Ovary (tissue), 9 donors: ENCODE results near the gene CEP152. TPM values are rescaled to one million over a fixed set of nuclear protein-coding genes. Genes with fewer than 3 reads are reported as not detected.

Experiments used
- DNase-seq, 5 donors: peaks; one replicate each; pipeline ENCODE4 v3.0.0-alpha.2; 2019 to 2020
- H3K27ac ChIP-seq, 2 donors: fragments of 200-600 bp; one replicate each; pipeline versions ENCODE4 v1.5.1 to v1.8.0; 2019 to 2022
- H3K27me3 ChIP-seq: fragments of 200-600 bp; one replicate; pipeline ENCODE4 v1.8.0; 2022
- H3K36me3 ChIP-seq: fragments of 200-600 bp; sonication (generic); one replicate; pipeline ENCODE4 v1.5.1; 2019
- H3K4me1 ChIP-seq: one replicate; pipeline ENCODE4 v1.8.1; 2013; ENCODE audit warnings: mild to moderate bottlenecking, moderate library complexity; ENCODE audit not compliant: insufficient read depth
- H3K4me3 ChIP-seq: fragments of 200-600 bp; sonication (generic); one replicate; pipeline ENCODE4 v1.5.1; 2017
- H3K9me3 ChIP-seq, 2 donors: fragments of 200-600 bp in 1 of 2; sonication (generic) in 1 of 2; one replicate each; pipeline versions ENCODE4 v1.5.1 to v1.8.1; 2013 to 2019; ENCODE audit warnings: mild to moderate bottlenecking in 1 of 2, moderate library complexity in 1 of 2
- CTCF ChIP-seq, 3 donors: fragments of 450-650 bp in 2 of 3; fragments of 200-600 bp in 1 of 3; IDR thresholded peaks; one replicate each; pipeline versions ENCODE4 v1.5.1 to v1.8.0; 2016 to 2022; ENCODE audit warnings: antibody characterized with exemption in 3 of 3, mild to moderate bottlenecking in 1 of 3
- EP300 ChIP-seq: sonication (generic); formaldehyde crosslinking; IDR thresholded peaks from one replicate; pipeline ENCODE4 v1.6.1; 2017; ENCODE audit warnings: antibody characterized with exemption
- POLR2A ChIP-seq: fragments of 450-650 bp; IDR thresholded peaks from one replicate; pipeline ENCODE4 v1.6.1; 2017; ENCODE audit warnings: antibody characterized with exemption, mild to moderate bottlenecking, moderate library complexity
- WGBS, 3 donors: extraction: QIAGEN DNeasy Blood & Tissue Kit in 1 of 3; methylation state at CpG; one replicate each; pipeline versions ENCODE4 v1.1.5 to v1.1.7; 2013 to 2017; 5-methylcytosine and 5-hydroxymethylcytosine counted together
- intact Hi-C, 4 donors: fragments of 100-400 bp; cut with DNase I; formaldehyde crosslinking; loops; one replicate each; pipeline versions ENCODE4 v1.11.0 to v1.15.1; 2022 to 2023
- polyA plus RNA-seq, 2 donors: library from polyadenylated mRNA; stranded (reverse); fragments of 200-250 nt in 1 of 2; fragments of 350-450 nt in 1 of 2; fragmentation: Illumina TruSeq in 1 of 2; extraction: RNeasy Lipid Tissue Mini Kit (QIAGEN cat#74804) in 1 of 2; gene quantifications; one replicate each; pipeline ENCODE4 v1.2.3, GENCODE V29; 2013 to 2014
- total RNA-seq, 7 donors: library from RNA; depleted of rRNA in 2 of 7; stranded (reverse); fragments of >200 nt in 2 of 7; fragmentation: NEBNext Ultra II Directional in 3 of 7; extraction: Animal tissue kit (Norgen Biotek cat#: 25700) in 3 of 7; gene quantifications; one replicate each; pipeline versions ENCODE4 v1.1.0 to v1.2.4, GENCODE V29; 2016 to 2023
- donor health status: DM: no; HTN: no; CAD: no; lungs with moderate emphysema.
- donor health status: DM: no; HTN: no; CAD: no.
- donor health status: Bipolar disorder and iron deficiency.
- donor health status: DM: yes; HTN: yes; CAD: no.
- donor health status: DM: no; HTN: no; CAD: no.
- donor health status: DM: yes; HTN: yes; CAD: no.

The CEP152 gene
- total and polyA plus RNA-seq, 9 donors, result 1.4 to 3.7 (median 2.2) TPM

GRCh38 chr15:48800811-48801455, 9.9 kb downstream of the CEP152 start:
- no peak overlapping the region for H3K4me3 ChIP-seq
- TF ChIP-seq EP300, result no peak
- TF ChIP-seq POLR2A, result no peak
- TF ChIP-seq CTCF (IDR thresholded peaks at IDR 0.05), result peak in 2 of 3 donors; percentile 48 to 61
- intact Hi-C loops, result loop anchor here in 3 of 4 donors (5.0 to 10.0 kb wide), 3 partner anchors 156 to 446 kb away; partner anchors contain the start of gene FBN1 (in 2 of the 3)
- H3K9me3 ChIP-seq, result no peaks in the 10 kb centered on the region
- no peaks in the 10 kb centered on the region for H3K36me3 ChIP-seq
- DNase-seq, result no peak
- no peaks in the 10 kb centered on the region for H3K27me3 ChIP-seq
- no peaks in the 10 kb centered on the region for H3K4me1 ChIP-seq
- WGBS, 3 donors, result 6 to 11% (median 7%) methylated on average over 4 of the region's 4 CpGs
- H3K27ac ChIP-seq, result no peak overlapping the region

GRCh38 chr15:48800245-48800644, 10.6 kb downstream of the CEP152 start:
- no peaks in the 10 kb centered on the region for H3K4me1 ChIP-seq
- DNase-seq, result no peak
- TF ChIP-seq POLR2A (no peak), CTCF (IDR thresholded peaks at IDR 0.05) (no peak), EP300 (no peak)
- no peak overlapping the region for H3K27ac ChIP-seq
- intact Hi-C loops, result loop anchor here in 3 of 4 donors (5.0 to 10.0 kb wide), 3 partner anchors 155 to 445 kb away; partner anchors contain the start of gene FBN1 (in 2 of the 3)
- no peaks in the 10 kb centered on the region for H3K9me3 ChIP-seq
- WGBS, 3 donors, result 87 to 98% (median 91%) methylated on average over 1 of the region's 1 CpG
- H3K36me3 ChIP-seq, result no peaks in the 10 kb centered on the region
- no peak overlapping the region for H3K4me3 ChIP-seq
- no peaks in the 10 kb centered on the region for H3K27me3 ChIP-seq

- DNase-seq, result no peak
- H3K9me3 ChIP-seq, result no peaks in the 10 kb centered on the region
- no peaks in the 10 kb centered on the region for H3K36me3 ChIP-seq
- no peaks in the 10 kb centered on the region for H3K4me1 ChIP-seq
- H3K27me3 ChIP-seq, result no peaks in the 10 kb centered on the region
- intact Hi-C loops, result no loop called here
- WGBS, 3 donors, result 75 to 81% (median 80%) methylated on average over 1 of the region's 1 CpG
- no peak overlapping the region for H3K27ac ChIP-seq
- TF ChIP-seq CTCF (IDR thresholded peaks at IDR 0.05), result no peak
- TF ChIP-seq EP300, result no peak
- no peak for TF ChIP-seq POLR2A
- no peak overlapping the region for H3K4me3 ChIP-seq
Observed at GRCh38 chr15:48798319-48798718, 12.6 kb downstream of the CEP152 start.

GRCh38 chr15:48796930-48797329, 13.9 kb downstream of the CEP152 start:
- Histone ChIP-seq H3K4me1 (no peaks in the 10 kb centered on the region), H3K4me3 (no peak overlapping the region), H3K27ac (no peak overlapping the region), H3K9me3 (no peaks in the 10 kb centered on the region), H3K27me3 (no peaks in the 10 kb centered on the region), H3K36me3 (no peaks in the 10 kb centered on the region)
- WGBS, 3 donors, result 77 to 86% (median 79%) methylated on average over 3 of the region's 3 CpGs
- no peak for TF ChIP-seq POLR2A
- TF ChIP-seq CTCF (IDR thresholded peaks at IDR 0.05), result no peak
- no peak for DNase-seq
- intact Hi-C loops, result no loop called here
